Body of pancreas (tissue), 4 donors: ENCODE results near the gene DNMT3A. TPM values are rescaled to one million over a fixed set of nuclear protein-coding genes. Genes with fewer than 3 reads are reported as not detected.

Experiments
- ATAC-seq: fragments of 150-250 bp; one replicate; pipeline ENCODE4 v1.9.1; 2016
- DNase-seq, 4 donors: peaks; one replicate each; pipeline ENCODE4 v3.0.0-alpha.2; 2019
- H3K27ac ChIP-seq, 4 donors: fragments of 200-600 bp; sonication (generic); 1 replicate in 3 of 4; 2 replicates in 1 of 4; pipeline versions ENCODE4 v1.5.1 to v1.6.1; 2016 to 2019; ENCODE audit warnings: mild to moderate bottlenecking in 1 of 4, mixed read lengths in 1 of 4, moderate library complexity in 1 of 4
- H3K27me3 ChIP-seq, 2 donors: fragments of 200-600 bp; sonication (generic); one replicate each; pipeline ENCODE4 v1.6.0; 2016; ENCODE audit warnings: mild to moderate bottlenecking in 1 of 2
- H3K36me3 ChIP-seq, 2 donors: fragments of 200-600 bp; sonication (generic); replicated peaks in 1 of 2; 2 replicates each; pipeline ENCODE4 v1.5.1; 2016; ENCODE audit warnings: low read depth in 2 of 2; ENCODE audit not compliant: insufficient read depth in 1 of 2
- H3K4me1 ChIP-seq: fragments of 200-600 bp; sonication (generic); one replicate; pipeline ENCODE4 v1.6.0; 2016
- H3K4me3 ChIP-seq, 2 donors: fragments of 200-600 bp; sonication (generic); 1 replicate in 1 of 2; 2 replicates in 1 of 2; pipeline ENCODE4 v1.5.1; 2016 to 2019
- H3K9me3 ChIP-seq, 3 donors: fragments of 200-600 bp; sonication (generic); 1 replicate in 2 of 3; 2 replicates in 1 of 3; pipeline ENCODE4 v1.5.1; 2016
- POLR2A ChIP-seq, 3 donors: fragments of 450-650 bp; IDR thresholded peaks; one replicate each; pipeline ENCODE4 v1.6.1; 2016; ENCODE audit warnings: antibody characterized with exemption in 3 of 3, mild to moderate bottlenecking in 2 of 3
- WGBS, 2 donors: methylation state at CpG; one replicate each; pipeline ENCODE4 v1.1.5; 2017; 5-methylcytosine and 5-hydroxymethylcytosine counted together
- intact Hi-C: fragments of 100-400 bp; cut with DNase I; formaldehyde crosslinking; loops from one replicate; pipeline ENCODE4 v1.15.1; 2023
- total RNA-seq, 2 donors: library from RNA; depleted of rRNA; stranded (reverse); fragments of >200 nt; gene quantifications; one replicate each; pipeline ENCODE4 v1.1.0, GENCODE V29; 2016
- TF ChIP-seq, protein P1 (sequence below), 7 experiments: fragments of 450-650 bp in 4 of 7; fragments of 200-600 bp in 3 of 7; sonication (generic) in 3 of 7; IDR thresholded peaks; one replicate each; pipeline ENCODE4 v1.5.1; 2016 to 2019; ENCODE audit warnings: antibody characterized with exemption in 7 of 7

The DNMT3A gene
- total RNA-seq, 2 donors from 2014 or later, result 18.7 to 27.4 TPM

DNA sequence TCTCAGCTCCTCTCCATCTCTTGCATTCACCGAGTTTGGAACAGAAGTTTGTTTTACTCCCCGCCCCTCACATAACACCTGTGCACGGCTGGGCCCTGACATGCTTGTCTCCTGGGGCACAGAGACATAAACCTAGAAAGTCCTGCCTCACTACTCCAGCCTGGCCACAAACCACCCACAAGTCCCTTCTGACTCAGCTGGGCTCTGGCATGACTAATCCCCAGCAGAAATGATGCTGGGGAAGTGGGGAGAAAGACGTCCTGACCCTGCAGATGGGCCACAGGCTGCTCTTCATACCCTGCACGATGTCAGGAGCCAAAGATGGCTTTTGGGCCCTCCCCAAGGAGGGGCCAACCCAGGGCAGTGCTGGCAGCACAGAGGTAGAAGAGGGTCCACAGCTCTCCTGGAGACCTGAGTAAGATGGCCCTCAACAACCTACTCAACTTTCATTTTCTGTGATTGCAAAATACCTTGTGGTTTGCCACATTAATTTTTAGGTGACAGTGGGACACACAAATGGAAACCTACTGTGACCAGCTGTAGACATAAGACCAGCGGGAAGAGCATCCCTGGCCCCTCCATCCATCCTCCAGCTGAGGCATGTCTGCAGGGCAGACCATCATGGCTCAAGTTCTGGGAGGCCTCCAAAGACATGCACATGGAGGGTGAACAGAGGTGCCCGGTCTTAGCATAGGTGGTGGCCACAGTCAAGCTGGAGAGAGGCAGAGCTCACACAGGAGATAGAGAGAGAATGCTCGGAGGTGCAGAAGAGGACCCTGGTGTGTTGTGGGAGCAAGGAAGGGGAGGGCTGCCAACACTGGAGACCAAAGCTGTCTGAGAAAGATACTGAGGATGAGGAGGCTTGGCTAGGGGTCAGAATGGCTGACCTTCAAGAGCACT is 40.0 kb downstream of the DNMT3A start:
- ATAC-seq, result no peak

DNA sequence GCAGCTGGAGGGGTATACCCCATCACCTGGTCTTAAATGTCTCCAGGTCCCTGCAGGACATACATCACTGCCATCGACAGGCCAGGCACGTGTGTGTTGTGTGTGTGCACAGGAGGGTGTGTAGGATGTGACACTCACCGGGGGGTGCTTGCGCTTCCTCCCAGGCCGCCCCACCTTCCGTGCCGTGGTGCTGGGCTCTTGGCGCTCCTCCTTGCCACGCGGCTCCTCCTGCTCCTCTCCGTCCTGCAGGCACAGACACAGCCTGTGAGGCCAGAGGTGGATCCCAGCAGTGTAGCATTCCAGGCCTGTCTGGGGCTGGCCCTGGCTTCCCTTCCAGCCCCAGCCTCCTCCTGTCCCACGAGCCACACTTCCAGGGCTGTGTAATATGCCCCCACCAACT is 41.7 kb downstream of the DNMT3A start:
- intact Hi-C loops, result no loop called here

More for the DNA sequence above, 40.0 kb downstream of the DNMT3A start:
- intact Hi-C loops, result no loop called here
- no peak overlapping the region for H3K4me3 ChIP-seq
- peaks cover 0 to 7% of the 10 kb centered on the region in 2 donors for H3K36me3 ChIP-seq
- no peaks in the 10 kb centered on the region for H3K9me3 ChIP-seq
- WGBS, 2 donors, result 65 to 88% methylated on average over 8 of the region's 8 CpGs
- no peaks in the 10 kb centered on the region for H3K4me1 ChIP-seq
- H3K27me3 ChIP-seq, result no peaks in the 10 kb centered on the region
- DNase-seq, result no peak
- TF ChIP-seq, protein P1, sequence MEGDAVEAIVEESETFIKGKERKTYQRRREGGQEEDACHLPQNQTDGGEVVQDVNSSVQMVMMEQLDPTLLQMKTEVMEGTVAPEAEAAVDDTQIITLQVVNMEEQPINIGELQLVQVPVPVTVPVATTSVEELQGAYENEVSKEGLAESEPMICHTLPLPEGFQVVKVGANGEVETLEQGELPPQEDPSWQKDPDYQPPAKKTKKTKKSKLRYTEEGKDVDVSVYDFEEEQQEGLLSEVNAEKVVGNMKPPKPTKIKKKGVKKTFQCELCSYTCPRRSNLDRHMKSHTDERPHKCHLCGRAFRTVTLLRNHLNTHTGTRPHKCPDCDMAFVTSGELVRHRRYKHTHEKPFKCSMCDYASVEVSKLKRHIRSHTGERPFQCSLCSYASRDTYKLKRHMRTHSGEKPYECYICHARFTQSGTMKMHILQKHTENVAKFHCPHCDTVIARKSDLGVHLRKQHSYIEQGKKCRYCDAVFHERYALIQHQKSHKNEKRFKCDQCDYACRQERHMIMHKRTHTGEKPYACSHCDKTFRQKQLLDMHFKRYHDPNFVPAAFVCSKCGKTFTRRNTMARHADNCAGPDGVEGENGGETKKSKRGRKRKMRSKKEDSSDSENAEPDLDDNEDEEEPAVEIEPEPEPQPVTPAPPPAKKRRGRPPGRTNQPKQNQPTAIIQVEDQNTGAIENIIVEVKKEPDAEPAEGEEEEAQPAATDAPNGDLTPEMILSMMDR (IDR thresholded peaks at IDR 0.05), result no peak
- TF ChIP-seq POLR2A (IDR thresholded peaks at IDR 0.05), result no peak
- no peak overlapping the region for H3K27ac ChIP-seq

DNA sequence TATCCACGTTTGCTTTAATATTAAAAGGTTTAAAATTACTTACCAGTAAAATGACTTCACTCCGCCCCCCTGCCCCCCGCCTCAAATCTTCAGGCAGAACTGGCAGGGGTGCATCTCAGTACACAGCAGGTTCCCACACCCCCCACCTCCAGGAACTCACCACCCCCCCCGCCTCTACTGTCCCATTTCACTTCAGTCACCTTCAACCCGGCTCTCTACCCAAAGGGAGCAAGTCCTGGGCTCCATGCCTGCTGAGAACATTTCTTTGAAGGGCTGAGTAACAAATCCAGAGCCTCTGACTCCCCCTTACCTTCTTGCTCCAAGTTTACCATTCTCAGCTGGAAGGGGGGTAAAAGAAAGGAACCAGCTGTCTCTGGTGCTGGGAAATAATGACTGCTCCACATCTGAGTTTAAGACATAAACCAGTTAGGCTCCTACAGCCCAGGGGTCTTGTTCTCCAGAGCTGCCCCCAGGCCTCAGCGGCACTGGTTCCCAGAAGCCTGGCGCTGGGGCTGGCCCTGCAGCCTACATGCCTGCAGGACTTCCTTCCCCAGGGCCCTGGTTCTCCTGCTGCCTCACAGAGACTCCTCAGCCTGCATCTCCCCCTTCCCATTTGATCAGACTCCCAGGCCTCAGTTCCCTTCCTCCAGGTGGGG is 42.8 kb downstream of the DNMT3A start:
- no peak for DNase-seq
- Histone ChIP-seq H3K4me3 (no peak overlapping the region), H3K9me3 (no peaks in the 10 kb centered on the region), H3K27ac (no peak overlapping the region), H3K4me1 (peaks cover 18% of the 10 kb centered on the region), H3K27me3 (no peaks in the 10 kb centered on the region), H3K36me3 (peaks cover 0 to 7% of the 10 kb centered on the region in 2 donors)
- ATAC-seq, result no peak
- 94% methylated on average over 7 of the region's 7 CpGs for WGBS, 2 donors
- intact Hi-C loops, result no loop called here
- no peak for TF ChIP-seq POLR2A (IDR thresholded peaks at IDR 0.05)
- TF ChIP-seq, protein P1 (IDR thresholded peaks at IDR 0.05), result no peak

More for the DNA sequence above, 41.7 kb downstream of the DNMT3A start:
- H3K4me1 ChIP-seq, result peaks cover 8% of the 10 kb centered on the region
- H3K36me3 ChIP-seq, result peaks cover 0 to 7% of the 10 kb centered on the region in 2 donors
- no peaks in the 10 kb centered on the region for H3K9me3 ChIP-seq
- DNase-seq (no peak), ATAC-seq (no peak)
- H3K4me3 ChIP-seq, result no peak overlapping the region
- no peak overlapping the region for H3K27ac ChIP-seq
- no peaks in the 10 kb centered on the region for H3K27me3 ChIP-seq
- TF ChIP-seq, protein P1 (IDR thresholded peaks at IDR 0.05), result no peak
- TF ChIP-seq POLR2A (IDR thresholded peaks at IDR 0.05), result no peak
- WGBS, 2 donors, result 86 to 92% methylated on average over 6 to 12 of the region's 12 CpGs

DNA sequence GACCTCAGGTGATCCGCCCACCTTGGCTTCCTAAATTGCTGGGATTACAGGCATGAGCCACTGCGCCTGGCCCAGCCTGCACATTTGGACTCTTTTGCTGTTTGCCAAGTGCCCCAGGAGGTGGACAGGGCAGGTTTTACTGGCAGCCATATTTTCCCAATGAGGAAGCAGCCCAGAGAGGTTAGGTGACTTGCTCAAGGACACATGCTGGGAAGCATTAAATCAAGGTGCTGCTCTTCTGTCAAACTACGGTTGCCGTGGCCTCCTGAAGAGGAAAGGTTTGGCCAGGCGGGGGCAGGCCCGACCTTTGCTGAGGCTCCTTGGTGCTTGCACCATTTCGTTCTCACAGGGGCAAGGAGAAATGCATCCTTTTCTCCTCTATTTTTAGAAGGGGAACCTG is 44.0 kb downstream of the DNMT3A start:
- no peak overlapping the region for H3K27ac ChIP-seq
- H3K27me3 ChIP-seq, result no peaks in the 10 kb centered on the region
- no peak overlapping the region for H3K4me3 ChIP-seq
- ATAC-seq, result no peak
- intact Hi-C loops, result no loop called here
- H3K4me1 ChIP-seq, result peaks cover 18% of the 10 kb centered on the region
- DNase-seq, result no peak
- TF ChIP-seq, protein P1 (IDR thresholded peaks at IDR 0.05), result peak in 1 of 7 experiments; percentile 5
- TF ChIP-seq POLR2A (IDR thresholded peaks at IDR 0.05), result no peak
- 72 to 79% methylated on average over 7 of the region's 7 CpGs for WGBS, 2 donors
- no peaks in the 10 kb centered on the region for H3K9me3 ChIP-seq
- H3K36me3 ChIP-seq, result peaks cover 0 to 7% of the 10 kb centered on the region in 2 donors
